Neural progenitor cell (in vitro differentiated cells): ENCODE results near the gene STK36. TPM values are rescaled to one million over a fixed set of nuclear protein-coding genes. Genes with fewer than 3 reads are reported as not detected.

Source experiments
- DNase-seq: peaks from one replicate; pipeline ENCODE4 v3.0.0-alpha.2; 2016; ENCODE audit warnings: low spot score
- H2AFZ ChIP-seq: fragments of 200-600 bp; sonication (generic); replicated peaks from 2 replicates; pipeline ENCODE4 v1.6.1; 2016; ENCODE audit warnings: antibody characterized with exemption
- H3F3A ChIP-seq: fragments of 200-600 bp; sonication (generic); 2 replicates; pipeline ENCODE4 v1.6.1; 2016; ENCODE audit warnings: antibody characterized with exemption, low read depth
- H3K27ac ChIP-seq: fragments of 200-600 bp; sonication (generic); 2 replicates; pipeline ENCODE4 v1.5.1; 2016; ENCODE audit warnings: mild to moderate bottlenecking
- H3K27me3 ChIP-seq: fragments of 200-600 bp; sonication (generic); 2 replicates; pipeline ENCODE4 v1.6.1; 2016; ENCODE audit warnings: mild to moderate bottlenecking, moderate library complexity
- H3K36me3 ChIP-seq: fragments of 200-600 bp; sonication (generic); 2 replicates; pipeline ENCODE4 v1.5.1; 2016
- H3K4me1 ChIP-seq: fragments of 200-600 bp; sonication (generic); 2 replicates; pipeline ENCODE4 v1.6.1; 2016; ENCODE audit warnings: mixed run types
- H3K4me2 ChIP-seq: fragments of 200-600 bp; sonication (generic); 2 replicates; pipeline ENCODE4 v1.6.1; 2016
- H3K4me3 ChIP-seq: fragments of 200-600 bp; sonication (generic); 2 replicates; pipeline ENCODE4 v1.5.1; 2016
- H3K79me2 ChIP-seq: fragments of 200-600 bp; sonication (generic); 2 replicates; pipeline ENCODE4 v1.6.1; 2016; ENCODE audit warnings: low read depth
- H3K9ac ChIP-seq: fragments of 200-600 bp; sonication (generic); 2 replicates; pipeline ENCODE4 v1.6.1; 2016
- H3K9me3 ChIP-seq: fragments of 200-600 bp; sonication (generic); 2 replicates; pipeline ENCODE4 v1.5.1; 2016; ENCODE audit warnings: low read depth
- H4K20me1 ChIP-seq: fragments of 200-600 bp; sonication (generic); 2 replicates; pipeline ENCODE4 v1.6.1; 2016; ENCODE audit warnings: low read depth
- H3K27ac Mint-ChIP-seq: 3 replicates; pipeline ENCODE4 v1.8.0; 2021; ENCODE audit warnings: mixed read lengths
- H3K27me3 Mint-ChIP-seq: 2 replicates; pipeline ENCODE4 v1.8.0; 2022; ENCODE audit warnings: low read depth, mild to moderate bottlenecking, inconsistent platforms, moderate library complexity, mixed read lengths; ENCODE audit not compliant: insufficient read depth
- H3K36me3 Mint-ChIP-seq: 3 replicates; pipeline ENCODE4 v1.8.0; 2021; ENCODE audit warnings: mixed read lengths
- H3K4me1 Mint-ChIP-seq: 3 replicates; pipeline ENCODE4 v1.8.0; 2021; ENCODE audit warnings: mixed read lengths
- H3K4me3 Mint-ChIP-seq: 3 replicates; pipeline ENCODE4 v1.8.0; 2021; ENCODE audit warnings: mild to moderate bottlenecking, moderate library complexity, mixed read lengths
- H3K9me3 Mint-ChIP-seq: 3 replicates; pipeline ENCODE4 v1.8.0; 2020; ENCODE audit warnings: mixed read lengths
- CTCF ChIP-seq: fragments of 200-600 bp; sonication (generic); IDR thresholded peaks from 2 replicates; pipeline ENCODE4 v1.5.1; 2017; ENCODE audit warnings: antibody characterized with exemption, mild to moderate bottlenecking
- EZH2 ChIP-seq: fragments of 200-600 bp; sonication (generic); IDR thresholded peaks from 2 replicates; pipeline ENCODE4 v1.6.1; 2017; ENCODE audit warnings: antibody characterized with exemption, mild to moderate bottlenecking, moderate library complexity
- EZH2phosphoT487 ChIP-seq: fragments of 200-600 bp; sonication (generic); IDR thresholded peaks from 2 replicates; pipeline ENCODE4 v1.6.1; 2017; ENCODE audit warnings: antibody characterized with exemption
- total RNA-seq: library from RNA; depleted of rRNA; stranded (reverse); fragments of >200 nt; gene quantifications from 2 replicates; pipeline ENCODE4 v1.2.3, GENCODE V29; 2015; ENCODE audit warnings: low replicate concordance

STK36 gene
- total RNA-seq, 1 donor from 2014 or later: 61.4 TPM

- Histone ChIP-seq H3K4me3 (no peak overlapping the region), H4K20me1 (no peaks in the 10 kb centered on the region), H3F3A (peaks cover 4% of the 10 kb centered on the region), H3K27me3 (no peaks in the 10 kb centered on the region), H3K9ac (no peak overlapping the region), H3K4me1 (no peaks in the 10 kb centered on the region), H3K36me3 (no peaks in the 10 kb centered on the region), H3K4me2 (no peak overlapping the region), H3K9me3 (no peaks in the 10 kb centered on the region), H2AFZ (no peak overlapping the region), H3K79me2 (no peaks in the 10 kb centered on the region), H3K27ac (no peak overlapping the region)
- Mint-ChIP-seq H3K9me3 (no peaks in the 10 kb centered on the region), H3K4me3 (no peak overlapping the region), H3K27me3 (peaks cover 3% of the 10 kb centered on the region), H3K36me3 (peaks cover 19% of the 10 kb centered on the region), H3K4me1 (no peaks in the 10 kb centered on the region), H3K27ac (no peak overlapping the region)
- no peak for DNase-seq
- TF ChIP-seq CTCF: no peak
- no peak for TF ChIP-seq EZH2
- no peak for TF ChIP-seq EZH2phosphoT487
Observed at GRCh38 chr2:218701806-218702205, 29.9 kb downstream of the STK36 start.

- DNase-seq: no peak
- Histone ChIP-seq H3K4me1 (no peaks in the 10 kb centered on the region), H3K27ac (no peak overlapping the region), H3K4me2 (no peak overlapping the region), H3K79me2 (no peaks in the 10 kb centered on the region), H2AFZ (no peak overlapping the region), H3K4me3 (no peak overlapping the region), H3K9me3 (no peaks in the 10 kb centered on the region), H3K9ac (no peak overlapping the region), H4K20me1 (no peaks in the 10 kb centered on the region), H3F3A (peaks cover 4% of the 10 kb centered on the region), H3K36me3 (no peaks in the 10 kb centered on the region), H3K27me3 (no peaks in the 10 kb centered on the region)
- TF ChIP-seq CTCF (no peak), EZH2phosphoT487 (no peak), EZH2 (no peak)
- no peaks in the 10 kb centered on the region for H3K4me1 Mint-ChIP-seq
- no peak overlapping the region for H3K27ac Mint-ChIP-seq
- peaks cover 3% of the 10 kb centered on the region for H3K27me3 Mint-ChIP-seq
- H3K4me3 Mint-ChIP-seq: no peak overlapping the region
- no peaks in the 10 kb centered on the region for H3K9me3 Mint-ChIP-seq
- H3K36me3 Mint-ChIP-seq: peaks cover 17% of the 10 kb centered on the region
Observed at GRCh38 chr2:218703341-218703740, 31.5 kb downstream of the STK36 start.

GRCh38 chr2:218708086-218708485 is 36.2 kb downstream of the STK36 start:
- Mint-ChIP-seq H3K27ac (no peak overlapping the region), H3K9me3 (no peaks in the 10 kb centered on the region), H3K4me1 (peaks cover 7% of the 10 kb centered on the region), H3K27me3 (no peaks in the 10 kb centered on the region), H3K36me3 (no peaks in the 10 kb centered on the region), H3K4me3 (no peak overlapping the region)
- Histone ChIP-seq H3K4me3 (no peak overlapping the region), H3K9ac (no peak overlapping the region), H3K27me3 (no peaks in the 10 kb centered on the region), H3K9me3 (no peaks in the 10 kb centered on the region), H3K27ac (no peak overlapping the region), H3K4me1 (no peaks in the 10 kb centered on the region), H4K20me1 (peaks cover under 1% of the 10 kb centered on the region), H3K36me3 (no peaks in the 10 kb centered on the region), H2AFZ (no peak overlapping the region), H3K4me2 (no peak overlapping the region), H3K79me2 (peaks cover 24% of the 10 kb centered on the region), H3F3A (no peaks in the 10 kb centered on the region)
- no peak for DNase-seq
- TF ChIP-seq EZH2 (no peak), EZH2phosphoT487 (no peak), CTCF (no peak)
